ENCODE measurements around the gene FBXO8. TPM values are rescaled to one million over a fixed set of nuclear protein-coding genes. Genes with fewer than 3 reads are reported as not detected.

The FBXO8 gene
- total RNA-seq, 2 experiments from 2014 or later: 12.6 to 12.7 TPM

- DNase-seq (ENCODE audit: low spot score): no peak
- Histone ChIP-seq H3K4me2 (ENCODE audit: low read length) (no peak overlapping the region), H3K9me2 (ENCODE audit: insufficient read depth, low read length) (no peaks in the 10 kb centered on the region), H3K9me3 (ENCODE audit: low read length) (peaks cover 8% of the 10 kb centered on the region; the same call in 1 of the 2 replicates), H3K79me2 (ENCODE audit: insufficient read depth, low read depth, low read length) (peaks cover 24% of the 10 kb centered on the region; the same call in 1 of the 2 replicates), H3K27ac (ENCODE audit: low read depth, low read length, poor library complexity, severe bottlenecking) (no peak overlapping the region), H3K4me3 (ENCODE audit: low read depth, low read length, poor library complexity, severe bottlenecking) (no peak overlapping the region), H3K4me1 (ENCODE audit: insufficient read depth, low read length, poor library complexity, severe bottlenecking) (peaks cover 8% of the 10 kb centered on the region), H3K36me3 (ENCODE audit: insufficient read depth, low read length) (no peaks in the 10 kb centered on the region), H4K20me1 (ENCODE audit: insufficient read depth, low read length) (no peaks in the 10 kb centered on the region), H2AFZ (ENCODE audit: low read length) (no peak overlapping the region)
- CTCF ChIA-PET (ENCODE audit: unreplicated experiment): no interaction called here
- intact Hi-C loops (cut with micrococcal nuclease; ENCODE audit: unreplicated experiment): no loop called here
- POLR2A ChIA-PET: no interaction called here
- TF ChIP-seq EZH2phosphoT487 (IDR thresholded peaks at IDR 0.05; ENCODE audit: borderline replicate concordance, low read depth, low read length) (no peak), CTCF (conservative IDR thresholded peaks at IDR 0.05; ENCODE audit: low read length) (no peak)
- no TSS peak for BruUV-seq (replicated peaks)
Measured at GRCh38 chr4:174278467-174278866, 5.0 kb downstream of the FBXO8 start.

- Histone ChIP-seq H3K4me1 (ENCODE audit: insufficient read depth, low read length, poor library complexity, severe bottlenecking) (peaks cover 7% of the 10 kb centered on the region), H3K79me2 (ENCODE audit: insufficient read depth, low read depth, low read length) (peaks cover 21% of the 10 kb centered on the region), H4K20me1 (ENCODE audit: insufficient read depth, low read length) (no peaks in the 10 kb centered on the region), H3K36me3 (ENCODE audit: insufficient read depth, low read length) (no peaks in the 10 kb centered on the region), H3K27ac (ENCODE audit: low read depth, low read length, poor library complexity, severe bottlenecking) (no peak overlapping the region), H3K4me3 (ENCODE audit: low read depth, low read length, poor library complexity, severe bottlenecking) (no peak overlapping the region), H3K9me3 (ENCODE audit: low read length) (peaks cover 8% of the 10 kb centered on the region; the same call in 1 of the 2 replicates), H3K9me2 (ENCODE audit: insufficient read depth, low read length) (no peaks in the 10 kb centered on the region), H3K4me2 (ENCODE audit: low read length) (no peak overlapping the region), H2AFZ (ENCODE audit: low read length) (no peak overlapping the region)
- POLR2A ChIA-PET: no interaction called here
- no TSS peak for BruUV-seq (replicated peaks)
- CTCF ChIA-PET (ENCODE audit: unreplicated experiment): no interaction called here
- intact Hi-C loops (cut with micrococcal nuclease; ENCODE audit: unreplicated experiment): no loop called here
- TF ChIP-seq CTCF (conservative IDR thresholded peaks at IDR 0.05; ENCODE audit: low read length): no peak
- TF ChIP-seq EZH2phosphoT487 (IDR thresholded peaks at IDR 0.05; ENCODE audit: borderline replicate concordance, low read depth, low read length): no peak
- no peak for DNase-seq (ENCODE audit: low spot score)
Measured at GRCh38 chr4:174277433-174277832, 6.0 kb downstream of the FBXO8 start.

- H3K9me2 ChIP-seq (ENCODE audit: insufficient read depth, low read length): no peaks in the 10 kb centered on the region
- peaks cover 8% of the 10 kb centered on the region; the same call in 1 of the 2 replicates for H3K9me3 ChIP-seq (ENCODE audit: low read length)
- no peak overlapping the region for H3K4me3 ChIP-seq (ENCODE audit: low read depth, low read length, poor library complexity, severe bottlenecking)
- no peaks in the 10 kb centered on the region for H4K20me1 ChIP-seq (ENCODE audit: insufficient read depth, low read length)
- no TSS peak for BruUV-seq (replicated peaks)
- H3K4me1 ChIP-seq (ENCODE audit: insufficient read depth, low read length, poor library complexity, severe bottlenecking): no peaks in the 10 kb centered on the region
- peaks cover 13% of the 10 kb centered on the region for H3K79me2 ChIP-seq (ENCODE audit: insufficient read depth, low read depth, low read length)
- POLR2A ChIA-PET: no interaction called here
- no peak for DNase-seq (ENCODE audit: low spot score)
- CTCF ChIA-PET (ENCODE audit: unreplicated experiment): no interaction called here
- no peak overlapping the region for H3K27ac ChIP-seq (ENCODE audit: low read depth, low read length, poor library complexity, severe bottlenecking)
- H3K36me3 ChIP-seq (ENCODE audit: insufficient read depth, low read length): no peaks in the 10 kb centered on the region
- intact Hi-C loops (cut with micrococcal nuclease; ENCODE audit: unreplicated experiment): no loop called here
- no peak overlapping the region for H3K4me2 ChIP-seq (ENCODE audit: low read length)
- H2AFZ ChIP-seq (ENCODE audit: low read length): no peak overlapping the region
- TF ChIP-seq CTCF (conservative IDR thresholded peaks at IDR 0.05; ENCODE audit: low read length): no peak
- TF ChIP-seq EZH2phosphoT487 (IDR thresholded peaks at IDR 0.05; ENCODE audit: borderline replicate concordance, low read depth, low read length): no peak
Measured at GRCh38 chr4:174275101-174275500, 8.4 kb downstream of the FBXO8 start.

Data from OCI-LY7 (cell line).